Measurements from ENCODE around the gene AP4B1. TPM values are rescaled to one million over a fixed set of nuclear protein-coding genes. Genes with fewer than 3 reads are reported as not detected.

Gene AP4B1
- total and polyA plus RNA-seq, 9 of the 15 experiments (the other 6 are each of a cell fraction or from before 2014, with no cell fraction given) = 15.8 to 36.5 (median 24.6) TPM

DNA sequence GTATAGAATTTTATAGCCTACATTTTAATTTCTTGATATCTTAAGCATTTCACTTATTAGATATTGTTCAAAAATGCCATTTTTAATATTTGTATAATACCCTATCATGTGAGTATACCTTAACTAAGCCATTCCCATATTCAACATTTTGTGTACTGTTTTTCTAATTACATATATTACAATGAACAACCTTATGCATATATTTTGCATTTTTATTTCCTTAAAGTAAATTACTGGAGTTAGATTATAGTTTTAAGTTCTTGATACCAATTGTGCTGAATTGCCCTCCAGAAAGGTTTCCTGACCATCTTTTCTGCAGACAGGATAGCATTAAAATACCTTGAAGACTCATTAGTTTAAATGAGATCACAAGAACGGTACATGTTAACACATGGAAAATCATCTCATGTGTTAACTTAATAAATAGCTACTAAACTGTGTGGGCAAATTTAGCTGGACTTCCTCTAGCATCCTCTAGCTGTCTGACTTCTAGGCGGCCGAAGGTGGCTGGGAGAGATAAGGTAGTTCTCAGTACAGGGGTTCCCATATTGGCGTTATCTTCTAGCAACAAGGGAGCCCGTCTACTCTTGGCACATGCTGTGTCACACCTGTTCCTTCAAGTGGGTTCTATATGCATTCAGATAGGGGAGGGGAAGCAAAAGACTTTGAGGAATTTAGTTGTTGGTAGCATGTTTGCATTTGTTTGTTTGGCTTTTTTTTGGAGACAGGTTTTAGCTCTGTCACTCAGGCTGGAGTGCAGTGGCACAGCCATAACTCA lies 9.5 kb upstream of the AP4B1 start:
- no peak overlapping the region for H3K4me3 ChIP-seq
- peaks cover 3% of the 10 kb centered on the region for H3K9me1 ChIP-seq (ENCODE audit: control insufficient read depth, insufficient read depth, low read length)
- intact Hi-C loops (cut with micrococcal nuclease) = loop anchor here (2.0 kb wide), 1 partner anchor 15 kb away; the partner anchor contains the start of gene HIPK1
- peaks cover 27% of the 10 kb centered on the region for H3K79me2 ChIP-seq (ENCODE audit: control insufficient read depth, insufficient read depth, low read length)
- DNase-seq (ENCODE audit: extremely low read depth in 1 of 4, low spot score in 3 of 4) = peak; percentile 96 to 98 (median 97)
- 1% methylated on average over 5 of the region's 5 CpGs for WGBS (ENCODE audit: insufficient coverage, low coverage, missing lambda C conversion rate)
- H3K27ac ChIP-seq (ENCODE audit: extremely low read depth, low read depth, low read length) = peak overlapping the region; percentile 7; the same call in 2 of the 3 replicates
- BruUV-seq (replicated peaks) = no TSS peak
- no peak overlapping the region for H2AFZ ChIP-seq (ENCODE audit: low read depth, low read length)
- no peaks in the 10 kb centered on the region for H3K9me3 ChIP-seq (replicated peaks; ENCODE audit: control insufficient read depth, insufficient read depth, low read depth, low read length)
- CTCF ChIA-PET (ENCODE audit: low intra/inter-chr PET ratio) = no interaction called here
- peak overlapping the region in 1 of 2 experiments; percentile 8; a peak in 1 of 4 replicates for H3K9ac ChIP-seq (ENCODE audit: insufficient read depth in 1 of 2, low read depth in 2 of 2, low read length in 2 of 2)
- H3K27me3 ChIP-seq (ENCODE audit: control insufficient read depth in 2 of 2, insufficient read depth in 2 of 2, low read length in 2 of 2) = no peaks in the 10 kb centered on the region
- peak; percentile 99 for FAIRE-seq
- H3K36me3 ChIP-seq (ENCODE audit: control insufficient read depth, insufficient read depth, low read length) = peaks cover 44% of the 10 kb centered on the region
- in situ Hi-C loops (cut with MboI) = no loop called here
- H3K4me2 ChIP-seq (ENCODE audit: insufficient read depth, low read length) = peak overlapping the region; percentile 13
- peaks cover 25 to 52% of the 10 kb centered on the region in 2 experiments; a peak in 4 of 5 replicates for H3K4me1 ChIP-seq (replicated peaks in 1 of 2; ENCODE audit: control insufficient read depth in 2 of 2, insufficient read depth in 2 of 2, low read length in 2 of 2)
- H4K20me1 ChIP-seq (replicated peaks; ENCODE audit: control insufficient read depth, insufficient read depth, low read length) = no peaks in the 10 kb centered on the region
- POLR2A ChIA-PET = interaction anchor here (0.7 to 4.4 kb wide), 11 partner anchors 8 to 961 kb away, joined by 3 to 33 read pairs (median 3); partner anchors contain the start of genes AP4B1, DCLRE1B and HIPK1
- peak; percentile 90 for ATAC-seq
- TF ChIP-seq GTF2F1 (IDR thresholded peaks at IDR 0.05; ENCODE audit: low read depth, low read length) (no peak), ZNF324 (CRISPR knock-in tag; IDR thresholded peaks at IDR 0.05) (no peak), NCOA1 (IDR thresholded peaks at IDR 0.05; ENCODE audit: low read depth) (peak; percentile 92), FOXA1 (IDR thresholded peaks at IDR 0.05; ENCODE audit: borderline replicate concordance) (no peak), ZNF143 (CRISPR knock-in tag; IDR thresholded peaks at IDR 0.05) (no peak)
- TF ChIP-seq, protein P1, sequence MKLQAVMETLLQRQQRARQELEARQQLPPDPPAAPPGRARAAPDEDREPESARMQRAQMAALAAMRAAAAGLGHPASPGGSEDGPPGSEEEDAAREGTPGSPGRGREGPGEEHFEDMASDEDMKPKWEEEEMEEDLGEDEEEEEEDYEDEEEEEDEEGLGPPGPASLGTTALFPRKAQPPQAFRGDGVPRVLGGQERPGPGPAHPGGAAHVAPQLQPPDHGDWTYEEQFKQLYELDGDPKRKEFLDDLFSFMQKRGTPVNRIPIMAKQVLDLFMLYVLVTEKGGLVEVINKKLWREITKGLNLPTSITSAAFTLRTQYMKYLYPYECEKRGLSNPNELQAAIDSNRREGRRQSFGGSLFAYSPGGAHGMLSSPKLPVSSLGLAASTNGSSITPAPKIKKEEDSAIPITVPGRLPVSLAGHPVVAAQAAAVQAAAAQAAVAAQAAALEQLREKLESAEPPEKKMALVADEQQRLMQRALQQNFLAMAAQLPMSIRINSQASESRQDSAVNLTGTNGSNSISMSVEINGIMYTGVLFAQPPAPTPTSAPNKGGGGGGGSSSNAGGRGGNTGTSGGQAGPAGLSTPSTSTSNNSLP (IDR thresholded peaks at IDR 0.05; ENCODE audit: borderline replicate concordance, low read depth, low read length) = peak; percentile 95
- TF ChIP-seq, protein P2, sequence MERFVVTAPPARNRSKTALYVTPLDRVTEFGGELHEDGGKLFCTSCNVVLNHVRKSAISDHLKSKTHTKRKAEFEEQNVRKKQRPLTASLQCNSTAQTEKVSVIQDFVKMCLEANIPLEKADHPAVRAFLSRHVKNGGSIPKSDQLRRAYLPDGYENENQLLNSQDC (CRISPR knock-in tag; IDR thresholded peaks at IDR 0.05) = no peak
- TF ChIP-seq, protein P3, sequence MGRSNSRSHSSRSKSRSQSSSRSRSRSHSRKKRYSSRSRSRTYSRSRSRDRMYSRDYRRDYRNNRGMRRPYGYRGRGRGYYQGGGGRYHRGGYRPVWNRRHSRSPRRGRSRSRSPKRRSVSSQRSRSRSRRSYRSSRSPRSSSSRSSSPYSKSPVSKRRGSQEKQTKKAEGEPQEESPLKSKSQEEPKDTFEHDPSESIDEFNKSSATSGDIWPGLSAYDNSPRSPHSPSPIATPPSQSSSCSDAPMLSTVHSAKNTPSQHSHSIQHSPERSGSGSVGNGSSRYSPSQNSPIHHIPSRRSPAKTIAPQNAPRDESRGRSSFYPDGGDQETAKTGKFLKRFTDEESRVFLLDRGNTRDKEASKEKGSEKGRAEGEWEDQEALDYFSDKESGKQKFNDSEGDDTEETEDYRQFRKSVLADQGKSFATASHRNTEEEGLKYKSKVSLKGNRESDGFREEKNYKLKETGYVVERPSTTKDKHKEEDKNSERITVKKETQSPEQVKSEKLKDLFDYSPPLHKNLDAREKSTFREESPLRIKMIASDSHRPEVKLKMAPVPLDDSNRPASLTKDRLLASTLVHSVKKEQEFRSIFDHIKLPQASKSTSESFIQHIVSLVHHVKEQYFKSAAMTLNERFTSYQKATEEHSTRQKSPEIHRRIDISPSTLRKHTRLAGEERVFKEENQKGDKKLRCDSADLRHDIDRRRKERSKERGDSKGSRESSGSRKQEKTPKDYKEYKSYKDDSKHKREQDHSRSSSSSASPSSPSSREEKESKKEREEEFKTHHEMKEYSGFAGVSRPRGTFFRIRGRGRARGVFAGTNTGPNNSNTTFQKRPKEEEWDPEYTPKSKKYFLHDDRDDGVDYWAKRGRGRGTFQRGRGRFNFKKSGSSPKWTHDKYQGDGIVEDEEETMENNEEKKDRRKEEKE (IDR thresholded peaks at IDR 0.05; ENCODE audit: borderline replicate concordance in 1 of 2, control insufficient read depth in 1 of 2, low read depth in 2 of 2, low read length in 1 of 2) = 0 out of 4 replicates have a peak, but pooled peaks of 1 of the 2 experiments have one; percentile 47
- TF ChIP-seq, protein P4, sequence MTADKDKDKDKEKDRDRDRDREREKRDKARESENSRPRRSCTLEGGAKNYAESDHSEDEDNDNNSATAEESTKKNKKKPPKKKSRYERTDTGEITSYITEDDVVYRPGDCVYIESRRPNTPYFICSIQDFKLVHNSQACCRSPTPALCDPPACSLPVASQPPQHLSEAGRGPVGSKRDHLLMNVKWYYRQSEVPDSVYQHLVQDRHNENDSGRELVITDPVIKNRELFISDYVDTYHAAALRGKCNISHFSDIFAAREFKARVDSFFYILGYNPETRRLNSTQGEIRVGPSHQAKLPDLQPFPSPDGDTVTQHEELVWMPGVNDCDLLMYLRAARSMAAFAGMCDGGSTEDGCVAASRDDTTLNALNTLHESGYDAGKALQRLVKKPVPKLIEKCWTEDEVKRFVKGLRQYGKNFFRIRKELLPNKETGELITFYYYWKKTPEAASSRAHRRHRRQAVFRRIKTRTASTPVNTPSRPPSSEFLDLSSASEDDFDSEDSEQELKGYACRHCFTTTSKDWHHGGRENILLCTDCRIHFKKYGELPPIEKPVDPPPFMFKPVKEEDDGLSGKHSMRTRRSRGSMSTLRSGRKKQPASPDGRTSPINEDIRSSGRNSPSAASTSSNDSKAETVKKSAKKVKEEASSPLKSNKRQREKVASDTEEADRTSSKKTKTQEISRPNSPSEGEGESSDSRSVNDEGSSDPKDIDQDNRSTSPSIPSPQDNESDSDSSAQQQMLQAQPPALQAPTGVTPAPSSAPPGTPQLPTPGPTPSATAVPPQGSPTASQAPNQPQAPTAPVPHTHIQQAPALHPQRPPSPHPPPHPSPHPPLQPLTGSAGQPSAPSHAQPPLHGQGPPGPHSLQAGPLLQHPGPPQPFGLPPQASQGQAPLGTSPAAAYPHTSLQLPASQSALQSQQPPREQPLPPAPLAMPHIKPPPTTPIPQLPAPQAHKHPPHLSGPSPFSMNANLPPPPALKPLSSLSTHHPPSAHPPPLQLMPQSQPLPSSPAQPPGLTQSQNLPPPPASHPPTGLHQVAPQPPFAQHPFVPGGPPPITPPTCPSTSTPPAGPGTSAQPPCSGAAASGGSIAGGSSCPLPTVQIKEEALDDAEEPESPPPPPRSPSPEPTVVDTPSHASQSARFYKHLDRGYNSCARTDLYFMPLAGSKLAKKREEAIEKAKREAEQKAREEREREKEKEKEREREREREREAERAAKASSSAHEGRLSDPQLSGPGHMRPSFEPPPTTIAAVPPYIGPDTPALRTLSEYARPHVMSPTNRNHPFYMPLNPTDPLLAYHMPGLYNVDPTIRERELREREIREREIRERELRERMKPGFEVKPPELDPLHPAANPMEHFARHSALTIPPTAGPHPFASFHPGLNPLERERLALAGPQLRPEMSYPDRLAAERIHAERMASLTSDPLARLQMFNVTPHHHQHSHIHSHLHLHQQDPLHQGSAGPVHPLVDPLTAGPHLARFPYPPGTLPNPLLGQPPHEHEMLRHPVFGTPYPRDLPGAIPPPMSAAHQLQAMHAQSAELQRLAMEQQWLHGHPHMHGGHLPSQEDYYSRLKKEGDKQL (CRISPR knock-in tag; IDR thresholded peaks at IDR 0.05; ENCODE audit: borderline replicate concordance) = no peak

Measured in K562 (cell line).